Neural progenitor cell (in vitro differentiated cells): ENCODE results near the gene FLT4. TPM values are rescaled to one million over a fixed set of nuclear protein-coding genes. Genes with fewer than 3 reads are reported as not detected.

Experiments
- DNase-seq: peaks from one replicate; pipeline ENCODE4 v3.0.0-alpha.2; 2016; ENCODE audit warnings: low spot score
- H2AFZ ChIP-seq: fragments of 200-600 bp; sonication (generic); replicated peaks from 2 replicates; pipeline ENCODE4 v1.6.1; 2016; ENCODE audit warnings: antibody characterized with exemption
- H3F3A ChIP-seq: fragments of 200-600 bp; sonication (generic); 2 replicates; pipeline ENCODE4 v1.6.1; 2016; ENCODE audit warnings: antibody characterized with exemption, low read depth
- H3K27ac ChIP-seq: fragments of 200-600 bp; sonication (generic); 2 replicates; pipeline ENCODE4 v1.5.1; 2016; ENCODE audit warnings: mild to moderate bottlenecking
- H3K27me3 ChIP-seq: fragments of 200-600 bp; sonication (generic); 2 replicates; pipeline ENCODE4 v1.6.1; 2016; ENCODE audit warnings: mild to moderate bottlenecking, moderate library complexity
- H3K36me3 ChIP-seq: fragments of 200-600 bp; sonication (generic); 2 replicates; pipeline ENCODE4 v1.5.1; 2016
- H3K4me1 ChIP-seq: fragments of 200-600 bp; sonication (generic); 2 replicates; pipeline ENCODE4 v1.6.1; 2016; ENCODE audit warnings: mixed run types
- H3K4me2 ChIP-seq: fragments of 200-600 bp; sonication (generic); 2 replicates; pipeline ENCODE4 v1.6.1; 2016
- H3K4me3 ChIP-seq: fragments of 200-600 bp; sonication (generic); 2 replicates; pipeline ENCODE4 v1.5.1; 2016
- H3K79me2 ChIP-seq: fragments of 200-600 bp; sonication (generic); 2 replicates; pipeline ENCODE4 v1.6.1; 2016; ENCODE audit warnings: low read depth
- H3K9ac ChIP-seq: fragments of 200-600 bp; sonication (generic); 2 replicates; pipeline ENCODE4 v1.6.1; 2016
- H3K9me3 ChIP-seq: fragments of 200-600 bp; sonication (generic); 2 replicates; pipeline ENCODE4 v1.5.1; 2016; ENCODE audit warnings: low read depth
- H4K20me1 ChIP-seq: fragments of 200-600 bp; sonication (generic); 2 replicates; pipeline ENCODE4 v1.6.1; 2016; ENCODE audit warnings: low read depth
- H3K27ac Mint-ChIP-seq: 3 replicates; pipeline ENCODE4 v1.8.0; 2021; ENCODE audit warnings: mixed read lengths
- H3K27me3 Mint-ChIP-seq: 2 replicates; pipeline ENCODE4 v1.8.0; 2022; ENCODE audit warnings: low read depth, mild to moderate bottlenecking, inconsistent platforms, moderate library complexity, mixed read lengths; ENCODE audit not compliant: insufficient read depth
- H3K36me3 Mint-ChIP-seq: 3 replicates; pipeline ENCODE4 v1.8.0; 2021; ENCODE audit warnings: mixed read lengths
- H3K4me1 Mint-ChIP-seq: 3 replicates; pipeline ENCODE4 v1.8.0; 2021; ENCODE audit warnings: mixed read lengths
- H3K4me3 Mint-ChIP-seq: 3 replicates; pipeline ENCODE4 v1.8.0; 2021; ENCODE audit warnings: mild to moderate bottlenecking, moderate library complexity, mixed read lengths
- H3K9me3 Mint-ChIP-seq: 3 replicates; pipeline ENCODE4 v1.8.0; 2020; ENCODE audit warnings: mixed read lengths
- EZH2 ChIP-seq: fragments of 200-600 bp; sonication (generic); IDR thresholded peaks from 2 replicates; pipeline ENCODE4 v1.6.1; 2017; ENCODE audit warnings: antibody characterized with exemption, mild to moderate bottlenecking, moderate library complexity
- EZH2phosphoT487 ChIP-seq: fragments of 200-600 bp; sonication (generic); IDR thresholded peaks from 2 replicates; pipeline ENCODE4 v1.6.1; 2017; ENCODE audit warnings: antibody characterized with exemption
- total RNA-seq: library from RNA; depleted of rRNA; stranded (reverse); fragments of >200 nt; gene quantifications from 2 replicates; pipeline ENCODE4 v1.2.3, GENCODE V29; 2015; ENCODE audit warnings: low replicate concordance
- TF ChIP-seq, protein P1 (sequence below): fragments of 200-600 bp; sonication (generic); IDR thresholded peaks from 2 replicates; pipeline ENCODE4 v1.5.1; 2017; ENCODE audit warnings: antibody characterized with exemption, mild to moderate bottlenecking

The FLT4 gene
- total RNA-seq, 1 donor from 2014 or later = 2.3 TPM

DNA sequence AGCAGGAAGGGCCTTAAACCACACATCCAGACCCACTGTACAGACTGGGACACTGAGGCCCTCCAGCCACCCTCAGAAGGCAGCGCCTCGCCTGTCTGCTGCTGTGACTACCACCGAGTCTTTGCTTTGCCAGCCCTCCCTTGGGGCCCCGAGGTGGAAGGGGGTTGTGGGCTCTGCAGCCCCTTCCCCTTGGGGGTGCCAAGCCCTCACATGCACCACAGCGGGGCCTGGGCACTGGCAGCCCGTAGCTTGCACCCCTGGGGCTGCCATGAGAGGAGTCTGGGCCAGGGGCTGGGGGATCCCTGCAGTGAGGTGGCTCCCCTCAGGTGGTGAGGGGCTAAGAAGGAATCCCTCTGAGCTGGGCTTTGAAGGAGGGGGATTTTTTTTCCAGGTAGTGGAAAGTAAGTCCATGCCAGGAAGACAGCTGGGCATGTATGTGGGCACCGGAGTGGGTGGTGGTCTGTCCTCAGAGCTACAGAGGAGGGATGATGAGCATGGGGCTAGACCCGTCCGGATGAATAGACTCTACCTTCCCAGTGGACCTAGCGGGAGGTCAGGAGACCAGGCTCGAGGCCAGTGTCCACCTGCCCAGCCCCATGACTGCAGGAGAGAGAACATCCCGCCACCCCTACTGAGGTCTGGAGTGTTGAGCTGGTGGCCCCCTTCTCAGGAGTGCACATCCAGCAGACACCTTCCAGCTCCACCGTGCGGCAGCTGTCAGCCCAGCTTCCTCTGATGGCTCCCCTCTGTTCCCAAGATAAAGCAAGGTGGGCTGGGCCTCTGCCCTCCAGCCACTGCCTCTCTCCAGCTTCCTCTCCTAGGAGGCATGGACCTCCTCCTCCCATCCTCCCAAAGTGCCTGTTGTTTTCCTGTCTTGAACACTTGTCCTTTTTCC, 15.9 kb downstream of the FLT4 start:
- no peaks in the 10 kb centered on the region for H3K36me3 Mint-ChIP-seq
- no peak overlapping the region for H3K27ac ChIP-seq
- no peaks in the 10 kb centered on the region for H3K27me3 ChIP-seq
- no peaks in the 10 kb centered on the region for H4K20me1 ChIP-seq
- H2AFZ ChIP-seq = no peak overlapping the region
- no peak overlapping the region for H3K27ac Mint-ChIP-seq
- H3K9me3 ChIP-seq = no peaks in the 10 kb centered on the region
- H3K9ac ChIP-seq = no peak overlapping the region
- no peaks in the 10 kb centered on the region for H3K9me3 Mint-ChIP-seq
- H3F3A ChIP-seq = no peaks in the 10 kb centered on the region
- H3K4me3 ChIP-seq = no peak overlapping the region
- H3K4me1 ChIP-seq = no peaks in the 10 kb centered on the region
- H3K79me2 ChIP-seq = no peaks in the 10 kb centered on the region
- no peak overlapping the region for H3K4me3 Mint-ChIP-seq
- peaks cover 8% of the 10 kb centered on the region for H3K4me1 Mint-ChIP-seq
- no peaks in the 10 kb centered on the region for H3K36me3 ChIP-seq
- peaks cover 2% of the 10 kb centered on the region for H3K27me3 Mint-ChIP-seq
- no peak overlapping the region for H3K4me2 ChIP-seq
- DNase-seq = no peak
- no peak for TF ChIP-seq EZH2

DNA sequence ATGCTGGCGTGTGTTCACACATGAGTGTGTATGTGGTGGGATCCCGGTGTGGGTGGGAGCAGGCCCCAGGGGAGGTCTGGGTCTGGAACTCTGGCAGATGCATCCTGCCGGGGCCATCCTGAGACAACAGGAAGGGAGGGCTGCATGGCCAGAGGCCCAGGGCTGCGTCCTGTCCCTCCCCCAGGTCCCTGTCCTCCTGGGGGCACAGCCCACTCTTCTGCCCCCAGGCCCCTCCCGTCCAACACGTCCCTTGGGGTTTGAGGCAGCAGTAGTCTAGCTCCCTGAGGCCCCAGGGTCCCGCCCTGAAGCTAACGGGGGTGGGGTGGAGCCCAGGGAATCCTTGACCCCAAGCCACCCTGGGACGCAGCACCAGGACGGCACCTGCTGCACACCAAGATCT, 16.6 kb downstream of the FLT4 start:
- Histone ChIP-seq H3F3A (no peaks in the 10 kb centered on the region), H3K79me2 (no peaks in the 10 kb centered on the region), H3K4me2 (no peak overlapping the region), H2AFZ (no peak overlapping the region), H3K9ac (no peak overlapping the region), H3K4me1 (no peaks in the 10 kb centered on the region), H3K9me3 (no peaks in the 10 kb centered on the region), H3K27ac (no peak overlapping the region), H3K36me3 (no peaks in the 10 kb centered on the region), H3K4me3 (no peak overlapping the region), H3K27me3 (no peaks in the 10 kb centered on the region), H4K20me1 (no peaks in the 10 kb centered on the region)
- H3K4me3 Mint-ChIP-seq = no peak overlapping the region
- H3K27ac Mint-ChIP-seq = peak overlapping the region; percentile 88
- peaks cover 2% of the 10 kb centered on the region for H3K27me3 Mint-ChIP-seq
- H3K4me1 Mint-ChIP-seq = peaks cover 8% of the 10 kb centered on the region
- H3K9me3 Mint-ChIP-seq = no peaks in the 10 kb centered on the region
- DNase-seq = no peak
- TF ChIP-seq, protein P1, sequence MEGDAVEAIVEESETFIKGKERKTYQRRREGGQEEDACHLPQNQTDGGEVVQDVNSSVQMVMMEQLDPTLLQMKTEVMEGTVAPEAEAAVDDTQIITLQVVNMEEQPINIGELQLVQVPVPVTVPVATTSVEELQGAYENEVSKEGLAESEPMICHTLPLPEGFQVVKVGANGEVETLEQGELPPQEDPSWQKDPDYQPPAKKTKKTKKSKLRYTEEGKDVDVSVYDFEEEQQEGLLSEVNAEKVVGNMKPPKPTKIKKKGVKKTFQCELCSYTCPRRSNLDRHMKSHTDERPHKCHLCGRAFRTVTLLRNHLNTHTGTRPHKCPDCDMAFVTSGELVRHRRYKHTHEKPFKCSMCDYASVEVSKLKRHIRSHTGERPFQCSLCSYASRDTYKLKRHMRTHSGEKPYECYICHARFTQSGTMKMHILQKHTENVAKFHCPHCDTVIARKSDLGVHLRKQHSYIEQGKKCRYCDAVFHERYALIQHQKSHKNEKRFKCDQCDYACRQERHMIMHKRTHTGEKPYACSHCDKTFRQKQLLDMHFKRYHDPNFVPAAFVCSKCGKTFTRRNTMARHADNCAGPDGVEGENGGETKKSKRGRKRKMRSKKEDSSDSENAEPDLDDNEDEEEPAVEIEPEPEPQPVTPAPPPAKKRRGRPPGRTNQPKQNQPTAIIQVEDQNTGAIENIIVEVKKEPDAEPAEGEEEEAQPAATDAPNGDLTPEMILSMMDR = no peak
- H3K36me3 Mint-ChIP-seq = no peaks in the 10 kb centered on the region

DNA sequence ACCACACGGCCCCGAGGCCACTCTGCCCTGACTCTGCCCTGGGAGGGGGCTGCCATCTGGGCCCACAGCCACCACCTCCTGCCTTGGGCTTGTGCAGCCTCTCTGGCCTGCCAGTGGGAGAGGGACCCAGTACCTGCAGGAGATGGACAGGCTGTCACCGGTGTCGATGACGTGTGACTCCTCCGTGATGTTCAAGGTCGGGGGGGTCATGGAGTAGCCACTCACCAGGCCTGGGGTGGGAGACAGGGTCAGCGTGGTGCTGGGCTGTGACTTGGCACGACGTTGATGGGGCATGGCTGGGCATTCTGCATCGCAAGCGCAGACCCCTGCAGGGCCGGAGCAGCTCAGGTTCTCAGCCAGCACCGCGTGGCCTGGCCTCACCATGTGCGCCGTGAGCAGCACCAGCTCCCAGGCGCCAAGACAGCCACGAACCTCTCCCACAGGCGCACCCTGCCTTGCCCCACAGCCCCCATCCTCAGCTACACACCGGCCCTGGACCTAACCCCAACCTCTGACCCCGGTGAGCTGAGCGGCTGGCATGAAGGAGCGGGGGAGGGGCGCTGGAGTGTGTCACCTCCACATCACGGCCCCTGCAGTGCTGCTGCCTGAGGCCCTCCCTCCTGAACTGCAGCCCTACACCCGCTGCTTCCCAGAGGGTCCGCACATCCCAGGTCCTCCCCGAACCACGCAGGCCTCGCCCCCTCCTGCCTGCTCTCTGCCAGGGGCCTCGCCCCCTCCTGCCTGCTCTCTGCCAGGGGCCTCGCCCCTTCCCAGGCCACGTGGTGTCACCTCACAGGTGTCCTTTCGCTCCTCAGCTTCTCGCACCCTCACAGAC, 17.6 kb downstream of the FLT4 start:
- Histone ChIP-seq H3K9ac (no peak overlapping the region), H3K4me3 (no peak overlapping the region), H3K36me3 (no peaks in the 10 kb centered on the region), H3K27me3 (no peaks in the 10 kb centered on the region), H4K20me1 (no peaks in the 10 kb centered on the region), H2AFZ (no peak overlapping the region), H3K27ac (no peak overlapping the region), H3K9me3 (no peaks in the 10 kb centered on the region), H3K4me2 (no peak overlapping the region), H3K79me2 (no peaks in the 10 kb centered on the region), H3K4me1 (no peaks in the 10 kb centered on the region), H3F3A (no peaks in the 10 kb centered on the region)
- Mint-ChIP-seq H3K27ac (peak overlapping the region; percentile 88), H3K36me3 (no peaks in the 10 kb centered on the region), H3K27me3 (peaks cover 2% of the 10 kb centered on the region), H3K4me1 (peaks cover 8% of the 10 kb centered on the region), H3K4me3 (no peak overlapping the region), H3K9me3 (no peaks in the 10 kb centered on the region)
- DNase-seq = peak; percentile 33
- TF ChIP-seq EZH2phosphoT487 (no peak), EZH2 (no peak)
- TF ChIP-seq, protein P1 = no peak
